Endothelial cell of umbilical vein (primary cell): ENCODE measurements around the gene UNC5B.

Experiments used
- CTCF ChIP-seq, 2 donors: IDR thresholded peaks; 1 replicate in 1 of 2; 2 replicates in 1 of 2; pipeline ENCODE4 v1.5.1; 2011; ENCODE audit warnings: low read length in 2 of 2, mild to moderate bottlenecking in 2 of 2, moderate library complexity in 2 of 2, control low read depth in 1 of 2, inconsistent platforms in 1 of 2, low read depth in 1 of 2; ENCODE audit not compliant: insufficient read depth in 1 of 2; ENCODE audit errors: extremely low read depth in 1 of 2
- EZH2 ChIP-seq: IDR thresholded peaks from 2 replicates; pipeline ENCODE4 v1.6.1; 2012; ENCODE audit warnings: borderline replicate concordance, low read depth, mild to moderate bottlenecking, moderate library complexity, low read length, inconsistent platforms; ENCODE audit not compliant: severe bottlenecking
- POLR2A ChIP-seq: IDR thresholded peaks from 2 replicates; pipeline ENCODE4 v1.6.1; 2012; ENCODE audit warnings: low read depth, mild to moderate bottlenecking, control low read depth, low read length
- POLR2AphosphoS5 ChIP-seq: IDR thresholded peaks from 2 replicates; pipeline ENCODE4 v1.6.1; 2012; ENCODE audit warnings: low read depth, mild to moderate bottlenecking, control low read depth, low read length, moderate library complexity; ENCODE audit not compliant: insufficient read depth

- no peak for TF ChIP-seq CTCF (IDR thresholded peaks at IDR 0.05; ENCODE audit: extremely low read depth in 1 of 2, insufficient read depth in 1 of 2, low read depth in 1 of 2, low read length in 2 of 2)
- TF ChIP-seq POLR2AphosphoS5 = no peak
- no peak for TF ChIP-seq EZH2
- TF ChIP-seq POLR2A = no peak
Observed at GRCh38 chr10:71202314-71202713, 10.1 kb upstream of the UNC5B start.
